Natural killer cell (primary cell): ENCODE data around the gene NCAM1. TPM values are rescaled to one million over a fixed set of nuclear protein-coding genes. Genes with fewer than 3 reads are reported as not detected.

Experiments
- ATAC-seq, 3 donors: fragments of 150-1000 bp in 2 of 3; fragments of 200-7000 bp in 1 of 3; cut with Tn5 transposase; 1 replicate in 1 of 3; 2 replicates in 2 of 3; pipeline ENCODE4 v1.10.0; 2021; ENCODE audit warnings: mild to moderate bottlenecking in 2 of 3, moderate library complexity in 2 of 3
- DNase-seq, 2 donors: peaks; one replicate each; pipeline versions ENCODE4 v3.0.0 to v3.0.0-alpha.2; 2013 to 2021; ENCODE audit warnings: mixed read lengths in 1 of 2
- H3K27ac ChIP-seq: one replicate; pipeline ENCODE4 v1.5.1; 2013; ENCODE audit warnings: mild to moderate bottlenecking, low read length
- H3K27me3 ChIP-seq: one replicate; pipeline ENCODE4 v1.6.1; 2013; ENCODE audit warnings: low read length; ENCODE audit not compliant: control insufficient read depth, insufficient read depth
- H3K36me3 ChIP-seq: one replicate; pipeline ENCODE4 v1.6.1; 2013; ENCODE audit warnings: low read length; ENCODE audit not compliant: control insufficient read depth, insufficient read depth
- H3K4me1 ChIP-seq: one replicate; pipeline ENCODE4 v1.6.1; 2013; ENCODE audit warnings: low read length; ENCODE audit not compliant: control insufficient read depth, insufficient read depth
- H3K4me3 ChIP-seq: one replicate; pipeline ENCODE4 v1.5.1; 2013; ENCODE audit warnings: low read length
- H3K9me3 ChIP-seq: one replicate; pipeline ENCODE4 v1.6.1; 2013; ENCODE audit warnings: low read length; ENCODE audit not compliant: control insufficient read depth, insufficient read depth
- H3K27ac Mint-ChIP-seq, 2 donors: one replicate each; pipeline ENCODE4 v1.8.0; 2022; ENCODE audit warnings: mild to moderate bottlenecking in 2 of 2, mixed read lengths in 2 of 2, moderate library complexity in 1 of 2
- H3K27me3 Mint-ChIP-seq, 2 donors: one replicate each; pipeline ENCODE4 v1.8.0; 2022; ENCODE audit warnings: low read depth in 2 of 2, mixed read lengths in 2 of 2
- H3K36me3 Mint-ChIP-seq: one replicate; pipeline ENCODE4 v1.8.0; 2022; ENCODE audit warnings: mixed read lengths
- H3K4me1 Mint-ChIP-seq, 2 donors: one replicate each; pipeline ENCODE4 v1.8.0; 2022; ENCODE audit warnings: mixed read lengths in 2 of 2
- H3K4me3 Mint-ChIP-seq: one replicate; pipeline ENCODE4 v1.8.0; 2022; ENCODE audit warnings: mild to moderate bottlenecking, moderate library complexity, mixed read lengths
- H3K9me3 Mint-ChIP-seq, 2 donors: one replicate each; pipeline ENCODE4 v1.8.0; 2022; ENCODE audit warnings: mixed read lengths in 2 of 2
- CTCF ChIP-seq: fragments of 200-600 bp; IDR thresholded peaks from one replicate; pipeline ENCODE4 v1.8.0; 2022; ENCODE audit warnings: antibody characterized with exemption
- WGBS: methylation state at CpG from one replicate; pipeline ENCODE4 v1.1.7; 2013; ENCODE audit warnings: missing lambda C conversion rate; ENCODE audit not compliant: insufficient coverage; 5-methylcytosine and 5-hydroxymethylcytosine counted together
- intact Hi-C: fragments of 100-400 bp; cut with micrococcal nuclease; formaldehyde crosslinking; loops from one replicate; pipeline ENCODE4 v1.14.2; 2022
- total RNA-seq, 4 donors: library from RNA; stranded (reverse); fragments of 120-200 nt in 1 of 4; gene quantifications; one replicate each; pipeline versions ENCODE4 v1.2.3 to v1.2.4, GENCODE V29; 2013 to 2022

NCAM1 gene
- total RNA-seq, 3 donors from 2014 or later (not counting 1 experiment from before 2014, with no cell fraction given) = 129 to 208 (median 187) TPM

- no peak for DNase-seq
- Histone ChIP-seq H3K27ac (no peak overlapping the region), H3K27me3 (no peaks in the 10 kb centered on the region), H3K4me1 (no peaks in the 10 kb centered on the region), H3K36me3 (no peaks in the 10 kb centered on the region), H3K4me3 (no peak overlapping the region), H3K9me3 (peaks cover 8% of the 10 kb centered on the region)
- Mint-ChIP-seq H3K4me1 (peaks cover 50 to 63% of the 10 kb centered on the region in 2 donors), H3K9me3 (peaks cover 4 to 12% of the 10 kb centered on the region in 2 donors), H3K36me3 (peaks cover 14% of the 10 kb centered on the region), H3K27me3 (no peaks in the 10 kb centered on the region), H3K27ac (peak overlapping the region in 1 of 2 donors; percentile 60), H3K4me3 (no peak overlapping the region)
- TF ChIP-seq CTCF = no peak
- intact Hi-C loops = no loop called here
- no peak for ATAC-seq
Measured at GRCh38 chr11:112993808-112994207, 32.6 kb downstream of the NCAM1 start.

GRCh38 chr11:112995423-112996090 is 34.3 kb downstream of the NCAM1 start:
- Mint-ChIP-seq H3K27ac (no peak overlapping the region), H3K4me1 (peaks cover 60 to 61% of the 10 kb centered on the region in 2 donors), H3K4me3 (no peak overlapping the region), H3K27me3 (no peaks in the 10 kb centered on the region), H3K36me3 (no peaks in the 10 kb centered on the region), H3K9me3 (peaks cover 0 to 3% of the 10 kb centered on the region in 2 donors)
- Histone ChIP-seq H3K36me3 (no peaks in the 10 kb centered on the region), H3K27ac (no peak overlapping the region), H3K4me3 (no peak overlapping the region), H3K27me3 (no peaks in the 10 kb centered on the region), H3K4me1 (no peaks in the 10 kb centered on the region), H3K9me3 (no peaks in the 10 kb centered on the region)
- 91% methylated on average over 2 of the region's 2 CpGs for WGBS
- intact Hi-C loops = no loop called here
- no peak for TF ChIP-seq CTCF
- ATAC-seq (no peak), DNase-seq (no peak)

- ATAC-seq = no peak
- Mint-ChIP-seq H3K4me3 (no peak overlapping the region), H3K9me3 (peaks cover 0 to 3% of the 10 kb centered on the region in 2 donors), H3K27ac (no peak overlapping the region), H3K4me1 (peaks cover 64 to 67% of the 10 kb centered on the region in 2 donors), H3K36me3 (no peaks in the 10 kb centered on the region), H3K27me3 (no peaks in the 10 kb centered on the region)
- intact Hi-C loops = no loop called here
- Histone ChIP-seq H3K36me3 (no peaks in the 10 kb centered on the region), H3K27ac (no peak overlapping the region), H3K4me3 (no peak overlapping the region), H3K9me3 (no peaks in the 10 kb centered on the region), H3K4me1 (peaks cover 6% of the 10 kb centered on the region), H3K27me3 (no peaks in the 10 kb centered on the region)
- no CpG with 5 or more reads among the region's 2 CpGs for WGBS
- no peak for DNase-seq
- no peak for TF ChIP-seq CTCF
Measured at GRCh38 chr11:112996994-112997393, 35.8 kb downstream of the NCAM1 start.
